BE2C (cell line): ENCODE data around the gene GRK4.

Experiments used
- DNase-seq: peaks from one replicate; pipeline ENCODE4 v3.0.0-alpha.2; 2020
- H3K27me3 ChIP-seq: fragments of 250-450 bp; sonication (Bioruptor Pico); 2 replicates; pipeline ENCODE4 v1.5.1; 2020; ENCODE audit warnings: mild to moderate bottlenecking
- H3K36me3 ChIP-seq: fragments of 250-450 bp; sonication (Bioruptor Pico); 2 replicates; pipeline ENCODE4 v1.5.1; 2020; ENCODE audit warnings: mild to moderate bottlenecking
- H3K4me1 ChIP-seq: fragments of 250-450 bp; sonication (Bioruptor Pico); 2 replicates; pipeline ENCODE4 v1.5.1; 2020
- H3K4me3 ChIP-seq: 2 replicates; pipeline ENCODE4 v1.5.1; 2011; ENCODE audit warnings: low read depth, low read length
- H3K9me3 ChIP-seq: fragments of 250-450 bp; sonication (Bioruptor Pico); 2 replicates; pipeline ENCODE4 v1.5.1; 2020
- TF ChIP-seq, protein P1 (sequence below): IDR thresholded peaks from 2 replicates; pipeline ENCODE4 v1.5.1; 2012; ENCODE audit warnings: mild to moderate bottlenecking, low read depth, low read length

The GRK4 gene

DNA sequence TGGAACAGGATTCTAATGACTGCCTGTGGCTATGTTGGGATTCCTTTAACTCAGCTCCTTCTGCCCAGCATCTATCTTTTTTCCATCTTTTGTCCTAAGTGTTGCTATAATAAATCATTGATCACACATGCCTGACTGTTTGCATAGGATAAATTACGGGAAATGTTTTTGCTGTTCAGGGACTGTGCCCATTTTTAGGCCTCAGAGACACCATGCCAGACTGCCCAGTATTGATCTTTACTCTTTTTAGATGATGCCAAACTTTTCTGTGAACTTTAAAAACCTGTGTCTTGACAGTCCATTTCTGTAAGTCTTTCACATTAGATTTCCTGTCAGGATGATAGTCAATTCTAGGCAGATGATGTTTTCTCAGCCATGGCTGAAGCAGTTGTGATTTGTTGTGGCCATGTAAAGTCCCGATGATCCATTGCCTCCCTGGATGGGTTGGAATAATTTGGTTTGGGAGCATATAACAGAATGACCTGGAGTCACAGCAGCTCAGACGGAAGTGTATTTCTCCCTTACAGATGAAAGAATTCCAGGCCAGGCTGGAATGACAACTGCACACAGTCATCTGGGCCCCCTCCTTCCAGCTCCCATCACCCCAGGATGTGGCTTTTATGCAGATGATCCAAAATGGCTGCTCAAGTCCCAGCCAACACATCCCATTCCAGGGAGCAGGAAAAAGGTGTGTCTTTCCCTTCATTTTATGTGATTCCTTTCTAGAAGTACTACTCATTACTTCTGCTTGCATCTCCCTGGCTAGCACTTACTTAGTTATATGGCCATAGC is 107.5 kb downstream of the GRK4 start:
- Histone ChIP-seq H3K27me3 (no peaks in the 10 kb centered on the region), H3K4me3 (no peak overlapping the region), H3K9me3 (no peaks in the 10 kb centered on the region), H3K36me3 (no peaks in the 10 kb centered on the region), H3K4me1 (no peaks in the 10 kb centered on the region)
- TF ChIP-seq, protein P1, sequence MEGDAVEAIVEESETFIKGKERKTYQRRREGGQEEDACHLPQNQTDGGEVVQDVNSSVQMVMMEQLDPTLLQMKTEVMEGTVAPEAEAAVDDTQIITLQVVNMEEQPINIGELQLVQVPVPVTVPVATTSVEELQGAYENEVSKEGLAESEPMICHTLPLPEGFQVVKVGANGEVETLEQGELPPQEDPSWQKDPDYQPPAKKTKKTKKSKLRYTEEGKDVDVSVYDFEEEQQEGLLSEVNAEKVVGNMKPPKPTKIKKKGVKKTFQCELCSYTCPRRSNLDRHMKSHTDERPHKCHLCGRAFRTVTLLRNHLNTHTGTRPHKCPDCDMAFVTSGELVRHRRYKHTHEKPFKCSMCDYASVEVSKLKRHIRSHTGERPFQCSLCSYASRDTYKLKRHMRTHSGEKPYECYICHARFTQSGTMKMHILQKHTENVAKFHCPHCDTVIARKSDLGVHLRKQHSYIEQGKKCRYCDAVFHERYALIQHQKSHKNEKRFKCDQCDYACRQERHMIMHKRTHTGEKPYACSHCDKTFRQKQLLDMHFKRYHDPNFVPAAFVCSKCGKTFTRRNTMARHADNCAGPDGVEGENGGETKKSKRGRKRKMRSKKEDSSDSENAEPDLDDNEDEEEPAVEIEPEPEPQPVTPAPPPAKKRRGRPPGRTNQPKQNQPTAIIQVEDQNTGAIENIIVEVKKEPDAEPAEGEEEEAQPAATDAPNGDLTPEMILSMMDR = no peak
- no peak for DNase-seq

DNA sequence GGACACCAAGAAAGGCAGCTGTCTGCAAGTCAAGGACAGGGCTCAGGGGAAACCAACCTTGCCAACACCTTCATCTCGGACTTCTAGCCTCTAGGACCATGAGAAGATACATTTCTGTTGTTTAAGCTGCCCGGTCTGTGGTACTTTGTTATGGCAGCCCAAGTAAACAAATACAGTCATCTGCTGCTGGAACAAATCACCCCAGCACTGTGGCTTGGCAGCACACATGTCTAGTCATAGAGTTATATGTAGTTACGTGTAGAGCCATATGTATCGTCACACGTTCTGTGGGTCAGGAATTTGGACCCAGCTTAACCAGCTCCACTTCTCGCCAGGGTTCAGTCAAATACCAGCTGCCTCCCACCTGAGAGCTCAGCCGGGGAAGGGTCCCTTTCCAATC is 108.4 kb downstream of the GRK4 start:
- no peaks in the 10 kb centered on the region for H3K4me1 ChIP-seq
- no peak overlapping the region for H3K4me3 ChIP-seq
- no peak for DNase-seq
- no peaks in the 10 kb centered on the region for H3K36me3 ChIP-seq
- H3K27me3 ChIP-seq = no peaks in the 10 kb centered on the region
- TF ChIP-seq, protein P1 = no peak
- no peaks in the 10 kb centered on the region for H3K9me3 ChIP-seq

DNA sequence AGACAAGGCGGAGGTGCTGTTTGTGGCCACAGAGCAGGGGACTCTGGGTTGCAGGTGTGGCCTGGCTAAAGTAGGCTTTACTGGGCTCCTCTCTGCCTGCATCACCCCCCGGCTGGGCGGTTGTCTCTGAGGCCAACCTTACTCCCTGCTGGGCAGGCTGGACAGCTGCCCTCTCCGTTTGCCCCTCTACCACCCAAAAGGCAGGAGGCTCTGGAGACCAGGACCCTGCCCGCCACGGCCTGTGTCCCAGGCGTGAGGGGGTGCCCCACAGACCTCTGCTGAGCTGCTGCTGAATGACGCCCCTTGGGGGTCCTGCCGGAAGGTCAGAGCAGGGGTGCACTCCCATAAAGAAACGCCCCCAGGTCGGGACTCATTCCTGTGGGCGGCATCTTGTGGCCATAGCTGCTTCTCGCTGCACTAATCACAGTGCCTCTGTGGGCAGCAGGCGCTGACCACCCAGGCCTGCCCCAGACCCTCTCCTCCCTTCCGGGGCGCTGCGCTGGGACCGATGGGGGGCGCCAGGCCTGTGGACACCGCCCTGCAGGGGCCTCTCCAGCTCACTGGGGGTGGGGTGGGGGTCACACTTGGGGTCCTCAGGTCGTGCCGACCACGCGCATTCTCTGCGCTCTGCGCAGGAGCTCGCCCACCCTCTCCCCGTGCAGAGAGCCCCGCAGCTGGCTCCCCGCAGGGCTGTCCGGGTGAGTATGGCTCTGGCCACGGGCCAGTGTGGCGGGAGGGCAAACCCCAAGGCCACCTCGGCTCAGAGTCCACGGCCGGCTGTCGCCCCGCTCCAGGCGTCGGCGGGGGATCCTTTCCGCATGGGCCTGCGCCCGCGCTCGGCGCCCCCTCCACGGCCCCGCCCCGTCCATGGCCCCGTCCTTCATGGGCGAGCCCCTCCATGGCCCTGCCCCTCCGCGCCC is 110.0 kb downstream of the GRK4 start:
- Histone ChIP-seq H3K27me3 (no peaks in the 10 kb centered on the region), H3K36me3 (no peaks in the 10 kb centered on the region), H3K4me1 (no peaks in the 10 kb centered on the region), H3K4me3 (peak overlapping the region; percentile 61), H3K9me3 (no peaks in the 10 kb centered on the region)
- TF ChIP-seq, protein P1 = 0 out of 2 replicates have a peak, but pooled peaks have one; percentile 2
- no peak for DNase-seq

DNA sequence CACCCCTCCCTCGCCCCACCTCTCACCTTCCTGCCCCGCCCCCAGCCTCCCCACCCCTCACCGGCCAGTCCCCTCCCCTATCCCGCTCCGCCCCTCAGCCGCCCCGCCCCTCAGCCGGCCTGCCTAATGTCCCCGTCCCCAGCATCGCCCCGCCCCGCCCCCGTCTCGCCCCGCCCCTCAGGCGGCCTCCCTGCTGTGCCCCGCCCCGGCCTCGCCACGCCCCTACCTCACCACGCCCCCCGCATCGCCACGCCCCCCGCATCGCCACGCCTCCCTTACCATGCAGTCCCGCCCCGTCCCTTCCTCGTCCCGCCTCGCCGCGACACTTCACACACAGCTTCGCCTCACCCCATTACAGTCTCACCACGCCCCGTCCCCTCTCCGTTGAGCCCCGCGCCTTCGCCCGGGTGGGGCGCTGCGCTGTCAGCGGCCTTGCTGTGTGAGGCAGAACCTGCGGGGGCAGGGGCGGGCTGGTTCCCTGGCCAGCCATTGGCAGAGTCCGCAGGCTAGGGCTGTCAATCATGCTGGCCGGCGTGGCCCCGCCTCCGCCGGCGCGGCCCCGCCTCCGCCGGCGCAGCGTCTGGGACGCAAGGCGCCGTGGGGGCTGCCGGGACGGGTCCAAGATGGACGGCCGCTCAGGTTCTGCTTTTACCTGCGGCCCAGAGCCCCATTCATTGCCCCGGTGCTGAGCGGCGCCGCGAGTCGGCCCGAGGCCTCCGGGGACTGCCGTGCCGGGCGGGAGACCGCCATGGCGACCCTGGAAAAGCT is 110.9 kb downstream of the GRK4 start, which contains the start of the genes HTT and HTT-AS:
TSS of gene HTT (plus strand) at position 604 of the 768 bp plus-strand sequence. CDS start at position 749, 145 bp downstream.
TSS of gene HTT-AS (minus strand) at position 461 of the 768 bp plus-strand sequence.
- TF ChIP-seq, protein P1 = 0 out of 2 replicates have a peak, but pooled peaks have one; percentile 18
- DNase-seq = peak; percentile 99
- Histone ChIP-seq H3K4me3 (peak within 1 kb of the TSS; percentile 93), H3K9me3 (no peaks in the 10 kb centered on the region), H3K4me1 (no peaks in the 10 kb centered on the region), H3K36me3 (no peaks in the 10 kb centered on the region), H3K27me3 (no peaks in the 10 kb centered on the region)

- TF ChIP-seq, protein P1 = no peak
- H3K4me1 ChIP-seq = no peaks in the 10 kb centered on the region
These were observed 111.7 kb downstream of the GRK4 start for GRCh38 chr4:3074846-3075651.

More at GRCh38 chr4:3074846-3075651, 111.7 kb downstream of the GRK4 start:
- no peaks in the 10 kb centered on the region for H3K27me3 ChIP-seq
- H3K9me3 ChIP-seq = no peaks in the 10 kb centered on the region
- DNase-seq = peak; percentile 72
- H3K4me3 ChIP-seq = peak overlapping the region; percentile 93
- no peaks in the 10 kb centered on the region for H3K36me3 ChIP-seq
